LoVo (cell line): ENCODE data around the gene SLFNL1.

ENCODE experiments used
- DNase-seq: peaks from one replicate; pipeline ENCODE4 v3.0.0-alpha.2; 2016; ENCODE audit warnings: low spot score

SLFNL1 gene

GRCh38 chr1:41021526-41022308, at the start of gene SLFNL1:
Gene SLFNL1, minus strand, starts transcription at chr1:41021725. Its CDS starts 1,065 bp downstream, at chr1:41020660.
- DNase-seq: no peak

GRCh38 chr1:41056907-41057306, 35.4 kb upstream of the SLFNL1 start:
- no peak for DNase-seq

DNA sequence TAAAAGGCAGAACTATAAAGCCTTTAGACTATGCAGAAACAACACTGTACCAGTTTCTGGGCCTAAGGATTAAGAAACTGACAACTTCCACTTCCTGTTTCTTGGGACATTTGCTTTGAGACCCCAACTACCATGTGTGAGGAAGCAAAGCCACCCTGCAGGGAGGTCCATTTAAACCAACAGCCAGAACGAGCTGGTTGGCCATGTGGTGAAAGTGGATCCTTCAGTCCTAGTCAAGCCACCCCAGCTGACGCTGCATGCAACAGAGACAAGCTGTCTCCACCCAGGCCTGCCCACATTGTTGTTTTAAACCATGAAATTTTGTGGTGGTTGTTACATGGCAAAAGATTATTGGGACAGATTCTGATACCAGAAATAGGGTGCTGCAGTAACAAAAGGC, 31.8 kb upstream of the SLFNL1 start:
- DNase-seq: no peak

GRCh38 chr1:41051022-41051421, 29.5 kb upstream of the SLFNL1 start:
- DNase-seq: no peak

DNA sequence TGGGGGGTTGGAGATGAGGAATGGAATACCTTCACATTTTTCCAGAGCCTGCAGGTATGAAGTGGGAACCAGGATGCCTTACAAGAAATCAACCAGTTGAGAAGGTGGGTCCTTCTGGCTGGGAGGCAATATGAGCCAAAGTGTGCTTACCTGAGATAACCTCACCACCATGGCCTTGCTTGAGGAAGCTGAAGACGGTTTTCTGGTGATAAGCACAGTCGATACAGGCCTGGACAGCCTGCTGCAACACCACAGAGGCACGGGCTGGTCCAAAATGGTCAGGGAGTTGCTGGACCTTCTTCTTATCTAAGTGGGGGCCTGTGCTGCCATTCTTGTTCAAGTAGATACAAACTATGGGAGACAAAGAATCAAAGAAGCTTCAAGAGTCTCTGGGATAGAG, 27.0 kb upstream of the SLFNL1 start:
- DNase-seq: no peak

GRCh38 chr1:41046347-41046775, 24.8 kb upstream of the SLFNL1 start:
- DNase-seq: no peak

- no peak for DNase-seq
These were observed 24.2 kb upstream of the SLFNL1 start for GRCh38 chr1:41045740-41046139.

GRCh38 chr1:41044187-41044586, 22.7 kb upstream of the SLFNL1 start:
- DNase-seq: no peak

- no peak for DNase-seq
These were observed 20.2 kb upstream of the SLFNL1 start for GRCh38 chr1:41041614-41042270.

- DNase-seq: no peak
These were observed 16.6 kb upstream of the SLFNL1 start for GRCh38 chr1:41038110-41038509.

DNA sequence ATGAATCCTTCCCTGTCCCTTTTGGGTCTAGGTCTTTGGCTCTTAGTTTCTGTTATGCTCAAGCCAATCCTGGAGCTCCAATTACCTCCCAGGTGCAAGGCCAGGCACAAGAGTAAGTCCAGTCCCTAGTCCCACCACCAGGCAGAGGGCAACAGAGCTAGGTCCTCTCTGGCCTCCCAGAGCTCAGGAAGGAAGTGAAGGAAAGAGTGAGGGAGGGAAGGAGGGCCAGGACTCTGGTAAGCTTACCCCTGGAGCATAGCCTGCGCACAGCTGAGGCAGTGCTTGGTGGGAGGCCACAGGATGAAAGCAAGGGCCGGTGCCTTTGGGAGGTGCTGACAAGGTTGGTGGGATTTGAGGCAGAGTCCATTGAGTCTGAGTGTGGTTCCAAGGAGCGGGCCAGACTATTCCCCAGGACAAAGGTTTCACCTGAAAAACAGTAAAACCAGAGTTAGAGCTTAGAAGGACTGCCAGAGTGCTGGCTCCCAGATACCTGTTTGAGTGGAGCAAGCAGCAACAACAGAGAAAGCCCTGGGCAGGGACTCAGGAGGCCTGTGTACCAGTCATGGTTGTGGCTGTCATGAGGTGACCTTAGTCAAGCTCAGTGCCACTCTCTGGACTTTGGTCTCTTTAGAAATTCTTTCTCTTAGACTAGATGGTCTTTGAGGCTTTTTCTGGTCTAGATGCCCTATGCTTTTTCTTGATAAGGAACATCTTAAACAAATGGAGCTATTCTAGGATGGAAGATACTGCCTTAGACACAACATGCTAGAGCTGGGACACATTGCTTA, 15.8 kb upstream of the SLFNL1 start:
- DNase-seq: no peak

DNA sequence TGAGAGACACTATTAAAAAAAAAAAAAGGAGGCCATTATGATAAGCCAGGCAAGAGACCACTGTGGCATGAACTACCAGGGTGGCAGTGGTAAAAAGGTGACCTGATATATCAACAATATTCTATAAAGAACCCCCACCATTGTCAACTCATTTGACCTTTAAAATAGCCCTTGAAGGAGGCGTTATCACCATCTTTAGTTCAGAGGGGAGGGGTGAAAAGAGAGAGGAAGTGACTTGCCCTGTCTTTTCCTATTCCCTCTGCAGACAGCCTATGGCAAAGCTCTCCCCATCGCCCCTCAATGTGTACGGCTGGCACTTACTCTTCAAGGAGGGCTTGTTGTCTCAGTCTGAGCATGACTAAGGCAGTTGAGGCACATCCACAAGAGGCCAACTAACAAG, 11.7 kb upstream of the SLFNL1 start:
- no peak for DNase-seq

- DNase-seq: no peak
These were observed 10.6 kb upstream of the SLFNL1 start for GRCh38 chr1:41032147-41032546.

GRCh38 chr1:41030872-41031616, 9.5 kb upstream of the SLFNL1 start:
- DNase-seq: no peak

DNA sequence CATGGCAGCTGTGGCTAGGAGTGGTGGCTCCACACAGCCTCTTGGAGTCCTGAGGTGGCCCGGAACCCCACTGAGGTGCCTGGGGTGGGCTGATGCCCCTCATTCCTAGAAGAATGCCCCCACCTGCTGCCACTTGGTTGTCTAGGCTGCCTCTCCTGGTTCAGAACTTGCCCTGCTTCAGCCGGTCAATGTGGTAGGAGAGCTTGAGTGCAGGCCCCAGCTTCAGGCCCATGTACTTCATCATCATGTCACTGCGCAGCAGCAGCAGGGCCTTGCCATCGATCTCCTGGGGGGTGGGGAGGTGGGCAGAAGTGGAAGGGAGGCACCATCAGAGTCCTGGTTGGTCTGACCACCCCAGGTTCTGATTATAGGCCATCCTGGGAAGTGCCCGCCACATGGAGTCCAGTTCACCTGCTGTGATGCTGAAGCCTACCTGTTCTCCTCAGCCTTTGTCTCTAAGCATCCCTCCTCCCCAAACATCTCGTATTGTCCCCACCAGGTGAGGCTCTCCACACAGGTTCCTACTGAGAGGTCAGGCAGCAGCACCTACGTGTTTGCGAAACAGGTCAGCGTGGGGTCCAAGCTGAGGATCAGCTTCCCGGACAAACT, 6.6 kb upstream of the SLFNL1 start:
- no peak for DNase-seq

- no peak for DNase-seq
These were observed 4.7 kb upstream of the SLFNL1 start for GRCh38 chr1:41025979-41026819.

GRCh38 chr1:41024953-41025352, 3.4 kb upstream of the SLFNL1 start:
- DNase-seq: no peak

DNA sequence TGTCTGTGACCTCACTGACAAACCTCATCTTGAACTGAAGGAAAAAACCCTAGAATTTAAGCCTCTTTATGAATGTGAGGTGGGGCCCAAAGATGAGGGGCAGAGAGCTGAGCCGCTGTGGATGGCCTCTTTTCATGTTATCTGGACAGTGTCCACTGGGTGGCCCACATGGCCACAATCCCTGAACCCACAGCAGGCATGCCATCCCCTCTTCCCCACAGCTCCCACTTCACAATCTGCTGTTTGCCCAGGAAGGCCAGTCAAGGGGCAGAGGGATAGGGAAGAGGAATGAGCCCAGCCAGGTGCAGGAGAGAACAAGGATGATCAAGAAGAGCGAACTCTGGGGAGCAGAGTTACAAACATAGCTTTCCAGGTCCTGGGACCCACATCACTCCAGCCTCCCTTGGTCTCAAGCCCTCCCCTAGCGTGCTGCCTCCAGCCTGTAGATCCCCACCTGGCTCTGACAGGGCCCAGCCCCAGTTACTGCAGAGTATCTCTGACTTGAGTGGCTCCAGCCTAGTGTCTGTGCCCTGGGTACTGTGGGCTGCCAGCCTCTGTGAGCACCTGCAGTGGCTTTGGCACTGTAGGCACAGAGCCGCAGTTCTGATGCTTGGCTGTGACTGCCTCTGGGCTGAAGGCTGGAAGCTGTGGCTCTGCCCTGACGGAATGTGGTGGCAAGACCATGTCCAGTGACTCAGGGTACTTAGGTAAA, 1.9 kb upstream of the SLFNL1 start:
- no peak for DNase-seq

- no peak for DNase-seq
These were observed 899 bp upstream of the SLFNL1 start for GRCh38 chr1:41022424-41022823.

DNA sequence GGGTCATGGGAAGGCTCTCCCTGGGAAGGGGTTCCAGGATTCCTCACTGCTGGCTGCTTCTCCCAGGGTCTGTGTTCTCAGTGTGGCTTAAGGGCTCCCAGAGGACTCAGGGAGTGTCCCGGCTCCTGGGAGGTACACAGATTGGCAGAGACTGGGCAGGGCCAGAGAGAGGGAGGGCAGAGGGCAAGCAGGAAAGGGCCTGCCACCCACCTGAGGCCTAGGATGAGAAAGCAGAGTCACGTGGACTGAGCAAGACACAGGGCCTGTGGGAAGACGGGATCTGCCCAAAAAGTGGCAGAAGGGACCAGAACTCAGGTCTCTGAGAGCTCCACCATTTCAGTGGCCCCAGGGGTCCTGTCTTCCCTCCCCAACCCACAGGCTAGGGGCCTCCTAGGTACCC, 871 bp downstream of the SLFNL1 start:
- DNase-seq: no peak
